RWPE2 (cell line): ENCODE measurements around the gene ANK3.

ENCODE experiments used
- ATAC-seq: fragments of 200-7000 bp; cut with Tn5 transposase; 3 replicates; pipeline ENCODE4 v1.9.1; 2021; ENCODE audit warnings: low read depth
- DNase-seq: peaks from one replicate; pipeline ENCODE4 v3.0.0-alpha.2; 2020; ENCODE audit warnings: low spot score
- H3K27ac ChIP-seq: fragments of 450-650 bp; 2 replicates; pipeline ENCODE4 v1.5.1; 2017; ENCODE audit warnings: mild to moderate bottlenecking; ENCODE audit not compliant: poor library complexity, severe bottlenecking
- H3K27me3 ChIP-seq: fragments of 250-450 bp; sonication (Bioruptor Pico); 2 replicates; pipeline ENCODE4 v1.5.1; 2021; ENCODE audit warnings: mild to moderate bottlenecking, moderate library complexity; ENCODE audit not compliant: insufficient read depth, poor library complexity, severe bottlenecking
- H3K36me3 ChIP-seq: fragments of 250-450 bp; sonication (Bioruptor Pico); 2 replicates; pipeline ENCODE4 v1.5.1; 2020; ENCODE audit warnings: low read depth, mild to moderate bottlenecking, moderate library complexity
- H3K4me1 ChIP-seq: fragments of 250-450 bp; sonication (Bioruptor Pico); 2 replicates; pipeline ENCODE4 v1.5.1; 2021; ENCODE audit warnings: mild to moderate bottlenecking, moderate library complexity; ENCODE audit not compliant: insufficient read depth, poor library complexity, severe bottlenecking
- H3K4me3 ChIP-seq: fragments of 250-450 bp; sonication (Bioruptor Pico); 2 replicates; pipeline ENCODE4 v1.5.1; 2021; ENCODE audit warnings: mild to moderate bottlenecking, moderate library complexity; ENCODE audit not compliant: severe bottlenecking
- H3K9me3 ChIP-seq: fragments of 250-450 bp; sonication (Bioruptor Pico); 2 replicates; pipeline ENCODE4 v1.5.1; 2021; ENCODE audit warnings: mild to moderate bottlenecking, moderate library complexity; ENCODE audit not compliant: severe bottlenecking
- TF ChIP-seq, protein P1 (sequence below): fragments of 450-650 bp; IDR thresholded peaks from one replicate; pipeline ENCODE4 v1.5.1; 2017; ENCODE audit warnings: mild to moderate bottlenecking, moderate library complexity; ENCODE audit not compliant: poor library complexity, severe bottlenecking

The ANK3 gene

DNA sequence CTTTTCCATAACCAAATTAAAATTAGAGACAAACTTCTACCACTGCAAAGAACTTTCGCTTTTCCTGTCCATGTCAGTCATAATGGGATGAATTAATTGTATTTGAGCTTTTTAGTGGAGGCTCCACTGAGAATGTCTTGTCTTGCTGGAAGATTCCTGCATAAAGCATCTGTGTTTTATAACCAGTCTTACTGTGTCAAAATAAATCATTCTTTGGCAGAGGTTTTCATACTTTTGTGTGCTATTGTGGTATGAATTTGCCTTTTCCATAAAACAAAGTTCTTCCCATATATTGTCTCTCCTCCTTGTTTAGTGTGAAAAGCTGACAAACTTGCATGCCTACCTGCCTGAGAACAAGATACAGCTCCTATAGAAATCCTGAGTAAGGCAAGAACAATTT is 358.5 kb downstream of the ANK3 start:
- ATAC-seq (no peak), DNase-seq (no peak)
- Histone ChIP-seq H3K27me3 (no peaks in the 10 kb centered on the region), H3K36me3 (no peaks in the 10 kb centered on the region), H3K4me1 (peaks cover 2% of the 10 kb centered on the region), H3K4me3 (no peak overlapping the region), H3K27ac (no peak overlapping the region), H3K9me3 (no peaks in the 10 kb centered on the region)
- TF ChIP-seq, protein P1, sequence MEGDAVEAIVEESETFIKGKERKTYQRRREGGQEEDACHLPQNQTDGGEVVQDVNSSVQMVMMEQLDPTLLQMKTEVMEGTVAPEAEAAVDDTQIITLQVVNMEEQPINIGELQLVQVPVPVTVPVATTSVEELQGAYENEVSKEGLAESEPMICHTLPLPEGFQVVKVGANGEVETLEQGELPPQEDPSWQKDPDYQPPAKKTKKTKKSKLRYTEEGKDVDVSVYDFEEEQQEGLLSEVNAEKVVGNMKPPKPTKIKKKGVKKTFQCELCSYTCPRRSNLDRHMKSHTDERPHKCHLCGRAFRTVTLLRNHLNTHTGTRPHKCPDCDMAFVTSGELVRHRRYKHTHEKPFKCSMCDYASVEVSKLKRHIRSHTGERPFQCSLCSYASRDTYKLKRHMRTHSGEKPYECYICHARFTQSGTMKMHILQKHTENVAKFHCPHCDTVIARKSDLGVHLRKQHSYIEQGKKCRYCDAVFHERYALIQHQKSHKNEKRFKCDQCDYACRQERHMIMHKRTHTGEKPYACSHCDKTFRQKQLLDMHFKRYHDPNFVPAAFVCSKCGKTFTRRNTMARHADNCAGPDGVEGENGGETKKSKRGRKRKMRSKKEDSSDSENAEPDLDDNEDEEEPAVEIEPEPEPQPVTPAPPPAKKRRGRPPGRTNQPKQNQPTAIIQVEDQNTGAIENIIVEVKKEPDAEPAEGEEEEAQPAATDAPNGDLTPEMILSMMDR: no peak

DNA sequence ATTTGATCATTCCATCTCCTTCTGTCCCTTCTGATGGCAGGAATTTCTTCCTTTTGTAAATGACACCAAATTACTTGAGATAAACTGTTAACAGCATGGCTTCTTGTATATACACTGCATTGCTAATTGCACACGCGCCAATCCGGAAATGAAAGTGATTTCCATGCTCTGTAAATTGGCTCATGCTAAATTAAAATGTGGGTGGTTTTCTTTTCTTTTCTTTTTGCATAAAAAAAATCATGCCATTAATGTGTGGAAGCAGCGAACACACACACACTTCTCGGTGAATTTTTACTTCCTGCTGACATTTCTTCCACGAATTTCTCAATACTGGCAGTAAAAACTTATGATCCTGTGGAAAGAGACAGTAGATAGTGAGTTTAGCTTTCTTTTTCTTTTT is 360.2 kb downstream of the ANK3 start:
- ATAC-seq: no peak
- Histone ChIP-seq H3K4me3 (no peak overlapping the region), H3K27ac (no peak overlapping the region), H3K27me3 (no peaks in the 10 kb centered on the region), H3K4me1 (peaks cover 2% of the 10 kb centered on the region), H3K9me3 (no peaks in the 10 kb centered on the region), H3K36me3 (no peaks in the 10 kb centered on the region)
- DNase-seq: no peak
- TF ChIP-seq, protein P1: no peak

DNA sequence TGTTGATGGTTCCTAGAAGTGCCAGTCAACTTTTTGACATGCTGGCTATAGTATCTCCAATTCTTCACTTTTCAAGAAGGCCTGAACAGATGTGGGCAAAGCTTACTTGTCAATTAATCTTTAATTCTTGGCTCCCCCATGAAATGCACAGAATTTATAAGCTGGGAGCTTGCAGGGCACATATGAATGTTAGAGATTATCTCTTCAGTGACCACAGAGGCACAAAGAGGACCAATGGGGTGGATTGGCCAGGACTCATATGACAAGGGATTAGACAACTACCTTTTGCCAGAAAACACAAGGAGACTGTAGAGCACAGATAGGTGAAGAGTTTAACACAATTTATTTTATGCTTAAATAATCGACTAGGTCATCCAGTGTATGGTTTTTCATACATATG is 361.6 kb downstream of the ANK3 start:
- Histone ChIP-seq H3K36me3 (no peaks in the 10 kb centered on the region), H3K4me1 (peaks cover 2% of the 10 kb centered on the region), H3K4me3 (no peak overlapping the region), H3K27ac (no peak overlapping the region), H3K9me3 (no peaks in the 10 kb centered on the region), H3K27me3 (no peaks in the 10 kb centered on the region)
- ATAC-seq (no peak), DNase-seq (no peak)
- TF ChIP-seq, protein P1: no peak

DNA sequence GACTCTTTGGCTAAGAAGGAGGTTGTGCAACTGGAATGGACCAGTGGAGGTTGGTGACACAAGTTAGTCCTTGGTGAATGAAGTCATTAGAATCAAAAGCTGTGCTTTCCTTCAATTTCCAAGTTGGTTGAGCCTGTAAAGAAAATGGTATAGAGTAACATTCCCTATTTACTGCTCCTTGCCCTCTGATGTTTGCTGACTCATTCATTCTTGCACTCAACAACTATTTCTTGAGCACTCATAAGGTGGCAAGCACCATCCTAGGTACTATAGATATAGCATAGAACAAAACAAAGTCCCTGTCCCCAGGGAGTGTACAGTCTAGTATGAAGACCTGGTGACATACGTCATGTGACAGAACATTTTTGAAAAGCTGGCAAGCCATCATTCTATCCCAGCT is 364.4 kb downstream of the ANK3 start:
- no peaks in the 10 kb centered on the region for H3K4me1 ChIP-seq
- H3K36me3 ChIP-seq: no peaks in the 10 kb centered on the region
- no peak for DNase-seq
- H3K27me3 ChIP-seq: no peaks in the 10 kb centered on the region
- TF ChIP-seq, protein P1: no peak
- H3K9me3 ChIP-seq: no peaks in the 10 kb centered on the region
- no peak overlapping the region for H3K4me3 ChIP-seq
- H3K27ac ChIP-seq: no peak overlapping the region
- no peak for ATAC-seq

DNA sequence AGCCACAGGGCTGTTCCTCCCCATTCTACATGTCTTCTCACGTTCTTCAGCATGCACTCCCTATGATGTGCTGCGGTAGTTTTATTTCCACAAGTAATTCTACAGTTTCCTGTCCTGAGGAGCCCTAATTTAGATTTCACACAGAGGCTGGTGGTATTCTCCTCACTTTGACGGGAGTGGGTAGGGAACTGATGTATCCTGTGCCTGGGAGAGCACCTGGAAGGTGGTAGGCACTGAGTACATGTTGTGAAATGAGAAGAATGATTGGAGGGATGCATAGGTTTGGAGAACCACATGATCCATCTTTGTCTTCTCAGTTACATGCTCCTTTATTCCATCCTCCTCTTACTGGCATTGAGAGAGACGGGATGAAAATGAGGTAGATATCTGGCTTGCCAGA is 365.2 kb downstream of the ANK3 start:
- Histone ChIP-seq H3K27me3 (no peaks in the 10 kb centered on the region), H3K36me3 (no peaks in the 10 kb centered on the region), H3K27ac (no peak overlapping the region), H3K4me3 (no peak overlapping the region), H3K4me1 (no peaks in the 10 kb centered on the region), H3K9me3 (no peaks in the 10 kb centered on the region)
- ATAC-seq: no peak
- TF ChIP-seq, protein P1: no peak
- DNase-seq: no peak
